ENCODE results near the gene SEMA6A. TPM values are rescaled to one million over a fixed set of nuclear protein-coding genes. Genes with fewer than 3 reads are reported as not detected.

Gene SEMA6A
- total RNA-seq, 1 donor from 2014 or later = 6.3 TPM

GRCh38 chr5:116406306-116407041 is 168.1 kb downstream of the SEMA6A start:
- intact Hi-C loops (cut with DNase I) = no loop called here
- DNase-seq (no peak), ATAC-seq (ENCODE audit: poor library complexity) (no peak)

- ATAC-seq (ENCODE audit: poor library complexity) (no peak), DNase-seq (no peak)
- intact Hi-C loops (cut with DNase I) = no loop called here
Observed at GRCh38 chr5:116404792-116405191, 169.8 kb downstream of the SEMA6A start.

GRCh38 chr5:116404016-116404415 is 170.6 kb downstream of the SEMA6A start:
- ATAC-seq (ENCODE audit: poor library complexity) (peak; percentile 65), DNase-seq (no peak)
- intact Hi-C loops (cut with DNase I) = no loop called here

- intact Hi-C loops (cut with DNase I) = no loop called here
- no peak for ATAC-seq (ENCODE audit: poor library complexity)
Observed at GRCh38 chr5:116402235-116402634, 172.4 kb downstream of the SEMA6A start.

GRCh38 chr5:116401576-116401975 is 173.0 kb downstream of the SEMA6A start:
- DNase-seq (no peak), ATAC-seq (ENCODE audit: poor library complexity) (no peak)
- intact Hi-C loops (cut with DNase I) = no loop called here

More at GRCh38 chr5:116402235-116402634, 172.4 kb downstream of the SEMA6A start:
- DNase-seq = no peak

- intact Hi-C loops (cut with DNase I) = no loop called here
- DNase-seq (no peak), ATAC-seq (ENCODE audit: poor library complexity) (peak; percentile 46)
Observed at GRCh38 chr5:116396476-116397099, 178.0 kb downstream of the SEMA6A start.

- intact Hi-C loops (cut with DNase I) = no loop called here
- DNase-seq (no peak), ATAC-seq (ENCODE audit: poor library complexity) (peak; percentile 70)
Observed at GRCh38 chr5:116395631-116396203, 178.9 kb downstream of the SEMA6A start.

GRCh38 chr5:116395226-116395625 is 179.4 kb downstream of the SEMA6A start:
- DNase-seq (no peak), ATAC-seq (ENCODE audit: poor library complexity) (peak; percentile 34)
- intact Hi-C loops (cut with DNase I) = no loop called here

- DNase-seq = no peak
- intact Hi-C loops (cut with DNase I) = no loop called here
- ATAC-seq (ENCODE audit: poor library complexity) = no peak
Observed at GRCh38 chr5:116394186-116394867, 180.3 kb downstream of the SEMA6A start.
